ENCODE results near the gene TGFBR3. TPM values are rescaled to one million over a fixed set of nuclear protein-coding genes. Genes with fewer than 3 reads are reported as not detected.

Gene TGFBR3
- polyA plus RNA-seq, 1 experiment: 8.2 TPM

- DNase-seq (ENCODE audit: low read depth): peak; percentile 65
- Histone ChIP-seq H3K4me3 (ENCODE audit: low read depth, low read length) (no peak overlapping the region), H3K27me3 (ENCODE audit: control insufficient read depth, insufficient read depth, low read length) (no peaks in the 10 kb centered on the region), H3K36me3 (ENCODE audit: control insufficient read depth, insufficient read depth, low read length) (no peaks in the 10 kb centered on the region)
- POLR2A ChIA-PET: no interaction called here
- CTCF ChIA-PET: interaction anchor here (1.1 kb wide), 1 partner anchor 45 kb away, joined by 3 read pairs; no protein-coding TSS in a partner anchor
- TF ChIP-seq, protein P1, sequence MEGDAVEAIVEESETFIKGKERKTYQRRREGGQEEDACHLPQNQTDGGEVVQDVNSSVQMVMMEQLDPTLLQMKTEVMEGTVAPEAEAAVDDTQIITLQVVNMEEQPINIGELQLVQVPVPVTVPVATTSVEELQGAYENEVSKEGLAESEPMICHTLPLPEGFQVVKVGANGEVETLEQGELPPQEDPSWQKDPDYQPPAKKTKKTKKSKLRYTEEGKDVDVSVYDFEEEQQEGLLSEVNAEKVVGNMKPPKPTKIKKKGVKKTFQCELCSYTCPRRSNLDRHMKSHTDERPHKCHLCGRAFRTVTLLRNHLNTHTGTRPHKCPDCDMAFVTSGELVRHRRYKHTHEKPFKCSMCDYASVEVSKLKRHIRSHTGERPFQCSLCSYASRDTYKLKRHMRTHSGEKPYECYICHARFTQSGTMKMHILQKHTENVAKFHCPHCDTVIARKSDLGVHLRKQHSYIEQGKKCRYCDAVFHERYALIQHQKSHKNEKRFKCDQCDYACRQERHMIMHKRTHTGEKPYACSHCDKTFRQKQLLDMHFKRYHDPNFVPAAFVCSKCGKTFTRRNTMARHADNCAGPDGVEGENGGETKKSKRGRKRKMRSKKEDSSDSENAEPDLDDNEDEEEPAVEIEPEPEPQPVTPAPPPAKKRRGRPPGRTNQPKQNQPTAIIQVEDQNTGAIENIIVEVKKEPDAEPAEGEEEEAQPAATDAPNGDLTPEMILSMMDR (IDR thresholded peaks at IDR 0.05; ENCODE audit: insufficient read depth, low read depth, low read length): no peak
Measured at GRCh38 chr1:91781371-91781825, 104.6 kb downstream of the TGFBR3 start.

- TF ChIP-seq, protein P1 (IDR thresholded peaks at IDR 0.05; ENCODE audit: insufficient read depth, low read depth, low read length): no peak
- Histone ChIP-seq H3K4me3 (ENCODE audit: low read depth, low read length) (no peak overlapping the region), H3K27me3 (ENCODE audit: control insufficient read depth, insufficient read depth, low read length) (no peaks in the 10 kb centered on the region), H3K36me3 (ENCODE audit: control insufficient read depth, insufficient read depth, low read length) (no peaks in the 10 kb centered on the region)
- CTCF ChIA-PET: interaction anchor here (0.8 kb wide), 1 partner anchor 11 kb away, joined by 3 read pairs; no protein-coding TSS in a partner anchor
- no peak for DNase-seq (ENCODE audit: low read depth)
- POLR2A ChIA-PET: no interaction called here
Measured at GRCh38 chr1:91779548-91780021, 106.4 kb downstream of the TGFBR3 start.

DNA sequence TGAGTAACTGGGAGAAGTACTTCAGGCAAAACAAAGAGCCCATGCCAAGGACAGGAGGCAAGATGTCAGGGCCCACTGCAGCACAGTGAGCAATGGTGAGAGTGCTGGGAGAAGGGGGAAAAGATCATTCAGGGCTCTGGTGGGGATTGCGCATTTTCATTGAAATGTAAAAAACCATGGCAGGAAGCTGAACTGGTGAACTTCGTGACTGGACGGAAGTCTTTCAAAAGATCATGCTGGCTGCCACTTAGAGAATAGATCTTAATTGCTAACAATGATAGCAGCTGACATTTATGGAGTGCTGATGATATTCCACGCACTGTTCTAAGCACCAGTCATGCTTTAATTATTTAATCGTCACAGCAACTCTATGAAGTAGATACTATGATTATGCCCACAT lies 107.0 kb downstream of the TGFBR3 start:
- CTCF ChIA-PET: interaction anchor here (0.8 kb wide), 1 partner anchor 12 kb away, joined by 3 read pairs; no protein-coding TSS in a partner anchor
- no peak overlapping the region for H3K4me3 ChIP-seq (ENCODE audit: low read depth, low read length)
- POLR2A ChIA-PET: no interaction called here

GRCh38 chr1:91777630-91778300 lies 108.2 kb downstream of the TGFBR3 start:
- TF ChIP-seq, protein P1 (IDR thresholded peaks at IDR 0.05; ENCODE audit: insufficient read depth, low read depth, low read length): no peak
- Histone ChIP-seq H3K27me3 (ENCODE audit: control insufficient read depth, insufficient read depth, low read length) (no peaks in the 10 kb centered on the region), H3K36me3 (ENCODE audit: control insufficient read depth, insufficient read depth, low read length) (no peaks in the 10 kb centered on the region), H3K4me3 (ENCODE audit: low read depth, low read length) (no peak overlapping the region)
- CTCF ChIA-PET: interaction anchor here (1.0 kb wide), 1 partner anchor 53 kb away, joined by 3 read pairs; no protein-coding TSS in a partner anchor
- POLR2A ChIA-PET: no interaction called here
- no peak for DNase-seq (ENCODE audit: low read depth)

More for the DNA sequence above, 107.0 kb downstream of the TGFBR3 start:
- no peaks in the 10 kb centered on the region for H3K27me3 ChIP-seq (ENCODE audit: control insufficient read depth, insufficient read depth, low read length)
- TF ChIP-seq, protein P1 (IDR thresholded peaks at IDR 0.05; ENCODE audit: insufficient read depth, low read depth, low read length): no peak
- no peaks in the 10 kb centered on the region for H3K36me3 ChIP-seq (ENCODE audit: control insufficient read depth, insufficient read depth, low read length)
- DNase-seq (ENCODE audit: low read depth): no peak

DNA sequence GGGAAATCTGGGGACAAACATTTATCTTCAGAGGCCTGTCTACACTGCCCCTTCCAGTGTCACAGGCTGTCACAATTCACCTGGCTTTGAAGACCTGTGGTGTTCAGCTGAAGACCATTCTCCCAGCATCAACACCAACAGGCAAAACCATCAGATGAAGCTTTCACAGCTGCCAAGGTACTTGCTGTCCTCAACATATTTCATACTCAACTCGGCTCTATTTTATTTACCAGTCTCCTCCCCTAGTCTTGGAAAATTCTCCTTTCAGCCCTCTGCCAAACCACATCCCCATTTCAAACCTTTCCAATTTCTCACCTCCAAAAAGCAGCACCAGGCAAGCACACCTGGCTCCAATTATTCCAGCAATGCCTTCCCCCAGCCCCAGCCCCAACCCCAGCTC lies 108.8 kb downstream of the TGFBR3 start:
- POLR2A ChIA-PET: no interaction called here
- DNase-seq (ENCODE audit: low read depth): no peak
- CTCF ChIA-PET: interaction anchor here (1.0 kb wide), 1 partner anchor 53 kb away, joined by 3 read pairs; no protein-coding TSS in a partner anchor
- Histone ChIP-seq H3K36me3 (ENCODE audit: control insufficient read depth, insufficient read depth, low read length) (no peaks in the 10 kb centered on the region), H3K4me3 (ENCODE audit: low read depth, low read length) (no peak overlapping the region), H3K27me3 (ENCODE audit: control insufficient read depth, insufficient read depth, low read length) (no peaks in the 10 kb centered on the region)
- TF ChIP-seq, protein P1 (IDR thresholded peaks at IDR 0.05; ENCODE audit: insufficient read depth, low read depth, low read length): no peak
